ENCODE results near the gene RGR.
"Not testable (repeated sequence)": the region's sequence is repeated elsewhere in the genome, so short reads cannot be mapped to it uniquely, and the experiment has no call there.

Gene RGR

DNA sequence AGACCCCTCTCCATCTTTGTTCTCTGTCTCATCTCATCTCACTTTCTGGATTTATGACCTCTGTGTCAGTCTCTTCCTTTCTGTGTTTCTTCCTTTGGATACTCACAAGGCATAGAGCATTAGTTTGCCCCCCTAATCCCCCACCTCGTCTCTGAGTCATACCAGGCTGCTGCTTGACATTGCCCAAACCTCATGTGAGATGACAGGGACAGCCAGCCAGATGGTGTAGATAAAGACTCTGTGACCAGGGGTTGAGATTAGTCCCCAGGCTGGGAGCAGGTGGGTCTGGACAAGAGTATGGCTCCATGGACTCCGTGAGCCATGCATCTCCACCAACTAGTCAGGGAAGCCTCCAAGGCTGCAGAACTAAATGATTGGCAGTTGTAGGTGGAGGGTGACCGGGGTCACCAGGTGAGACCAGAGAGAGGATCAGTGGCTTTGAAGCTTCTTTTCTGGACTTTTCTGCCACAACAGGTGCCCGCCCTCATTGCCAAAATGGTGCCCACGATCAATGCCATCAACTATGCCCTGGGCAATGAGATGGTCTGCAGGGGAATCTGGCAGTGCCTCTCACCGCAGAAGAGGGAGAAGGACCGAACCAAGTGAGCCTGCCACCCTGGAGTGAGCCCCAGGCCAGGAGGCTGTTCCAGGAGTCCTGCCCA, 13.3 kb downstream of the RGR start:
- no peak for DNase-seq

DNA sequence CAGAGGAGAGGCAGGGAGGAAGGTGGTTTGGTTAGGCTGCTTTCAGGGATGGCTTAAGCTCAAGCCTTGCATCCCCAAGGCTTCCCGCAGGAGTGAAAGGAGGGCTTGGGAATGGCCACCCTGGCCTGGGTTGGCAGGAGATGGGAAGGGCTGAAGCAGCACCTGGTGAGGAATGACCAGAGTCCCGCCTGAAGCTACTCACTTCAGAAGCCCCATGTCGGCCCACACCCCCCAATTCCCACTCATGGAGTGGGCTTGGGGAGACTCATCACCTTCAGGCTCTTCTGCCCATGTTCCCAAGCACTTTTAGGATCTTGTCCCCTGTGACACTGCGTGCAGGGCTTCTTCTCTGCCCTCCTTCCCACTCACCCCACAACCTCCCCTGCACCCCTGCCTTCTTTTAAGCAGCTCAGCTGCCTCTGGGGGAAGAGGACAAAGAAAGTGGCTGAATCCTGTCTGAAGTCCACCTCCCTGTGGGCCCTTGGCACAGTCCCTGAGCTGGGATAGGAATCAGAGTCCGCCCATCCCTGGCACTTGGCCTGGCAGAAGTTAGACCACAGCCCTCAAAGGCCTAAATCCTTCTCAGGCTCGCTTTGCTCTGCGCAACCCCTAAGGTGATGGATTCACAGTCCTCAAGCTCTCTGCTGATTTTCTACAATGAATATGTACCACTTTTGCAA, 16.5 kb downstream of the RGR start:
- no peak for DNase-seq

DNA sequence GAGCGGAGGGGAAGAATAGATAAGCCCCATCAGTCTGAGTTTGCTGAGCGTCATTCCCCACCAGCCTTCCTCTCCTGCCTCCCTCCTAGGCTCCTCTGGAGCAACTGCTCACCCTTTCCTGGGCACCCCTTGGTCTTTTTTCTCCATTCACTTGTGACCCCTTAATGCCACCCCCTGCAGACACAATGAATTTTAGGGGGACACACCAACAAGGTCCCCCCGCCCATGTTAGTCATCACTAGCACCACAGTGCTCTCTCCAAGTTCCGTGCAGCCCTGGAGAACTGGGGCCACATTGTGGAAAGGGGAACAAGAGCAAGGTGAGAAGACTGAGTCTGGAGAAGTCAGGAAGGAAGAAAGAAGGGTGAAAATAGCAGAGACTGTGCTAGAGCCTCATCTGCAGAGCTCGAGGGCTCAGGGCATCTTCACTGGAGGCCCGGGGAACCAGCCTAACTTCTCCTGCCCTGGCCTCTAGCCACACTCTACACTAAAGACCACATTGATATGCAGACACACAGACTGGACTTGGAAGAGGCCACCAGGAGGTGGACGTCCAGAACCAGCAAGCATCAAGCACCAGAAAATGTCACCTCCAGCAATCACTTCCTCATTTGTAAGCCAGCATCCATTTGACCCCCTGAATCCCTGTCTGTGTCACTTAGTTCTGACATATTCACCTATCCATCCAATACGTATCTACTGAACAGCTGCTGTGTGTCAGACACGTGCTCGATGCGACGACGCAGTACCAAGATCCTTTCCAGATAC, 17.5 kb downstream of the RGR start:
- DNase-seq = no peak

DNA sequence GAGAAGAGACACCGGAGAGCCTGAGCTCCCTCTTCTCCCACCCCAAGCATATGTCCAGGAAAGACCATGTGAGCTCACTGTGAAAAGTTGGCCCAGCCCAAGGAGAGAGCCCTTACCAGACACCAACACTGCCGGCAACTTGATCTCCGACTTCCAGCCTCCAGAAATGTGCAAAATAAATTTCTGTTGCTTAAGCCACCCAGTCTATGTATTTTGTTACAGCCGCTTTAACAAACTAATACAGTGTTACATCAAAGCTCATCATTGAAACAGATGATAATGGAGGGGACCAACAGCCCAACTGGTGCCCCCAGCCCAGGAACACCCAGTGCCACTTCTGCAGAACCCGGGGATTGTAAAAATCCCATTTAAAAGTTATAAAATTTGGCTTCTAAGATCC, 18.9 kb downstream of the RGR start:
- DNase-seq = no peak

DNA sequence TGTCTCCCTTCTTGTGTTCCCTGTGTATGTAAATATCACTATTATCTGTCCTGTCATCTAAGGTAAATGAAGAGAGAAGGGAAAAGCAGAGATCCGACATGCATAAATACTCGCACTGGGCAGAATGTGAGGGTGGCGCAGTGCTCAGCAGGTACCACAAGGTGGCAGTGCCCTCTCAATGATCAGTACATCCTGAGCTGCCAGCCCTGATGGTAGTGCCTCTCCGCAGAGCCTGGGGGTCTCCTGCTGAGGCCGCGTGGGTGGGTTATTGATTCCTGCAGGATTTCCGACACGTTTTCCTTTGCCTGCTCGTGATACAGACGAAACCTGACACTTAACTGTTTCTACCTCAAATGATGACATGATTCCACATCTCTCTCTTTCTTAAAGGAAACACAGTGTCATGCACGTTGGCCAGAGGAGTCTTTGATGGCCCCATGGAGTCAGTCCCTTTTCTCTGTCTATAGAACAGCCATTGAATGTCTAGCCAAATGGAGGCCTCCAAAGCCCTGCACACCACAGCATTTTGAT, 19.8 kb downstream of the RGR start:
- DNase-seq = peak; percentile 13 to 72 (median 52)

DNA sequence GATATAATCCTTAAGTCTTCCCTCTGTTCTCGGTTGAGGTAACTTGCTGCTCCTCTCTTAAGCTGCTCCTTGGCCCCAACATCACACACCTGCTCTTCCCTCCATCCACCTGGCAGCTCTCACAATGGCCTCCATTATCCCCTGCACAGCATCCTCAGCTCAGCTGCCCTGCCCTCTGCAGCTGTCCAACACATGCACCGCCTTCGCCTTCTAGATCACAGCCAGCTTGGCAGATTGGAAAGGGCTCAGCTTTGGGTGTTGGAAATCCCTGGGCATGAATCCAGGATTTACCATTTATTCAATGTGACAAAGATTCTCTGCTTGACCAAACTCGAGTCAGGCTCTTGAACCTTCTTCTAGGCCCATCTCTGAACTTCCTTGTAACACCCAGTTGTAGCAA, 20.6 kb downstream of the RGR start:
- no peak for DNase-seq

DNA sequence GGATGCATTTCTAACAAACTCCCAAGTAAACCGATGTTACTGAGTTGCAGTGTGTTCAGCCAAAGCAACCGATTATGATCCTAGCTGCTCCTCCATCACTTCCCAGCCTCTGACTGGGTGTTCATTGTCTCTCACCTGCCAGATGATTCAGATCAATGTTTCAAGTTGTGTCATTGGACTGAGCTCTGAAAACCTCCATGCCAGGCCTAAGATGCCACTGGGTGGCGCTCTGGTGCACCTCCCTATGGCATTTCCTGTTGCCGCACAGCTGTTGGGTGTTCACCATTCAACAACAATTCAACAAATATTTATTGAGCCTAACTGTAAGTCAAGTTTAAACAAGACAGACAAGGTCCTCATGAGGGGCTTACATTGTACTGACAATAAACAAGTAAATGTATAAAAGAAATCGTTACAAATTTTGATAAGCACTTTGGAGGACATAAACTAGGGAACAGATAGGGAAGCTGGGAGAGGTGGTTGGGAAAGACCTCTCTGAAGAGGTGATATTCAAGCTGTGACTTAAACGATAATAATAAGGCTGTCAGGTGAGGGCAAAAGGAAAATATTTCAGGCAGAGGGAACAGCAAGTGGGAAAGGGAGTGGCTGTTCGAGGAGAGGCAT, 22.8 kb downstream of the RGR start:
- peak in 5 of 6 experiments; percentile 1 to 32 (median 10) for DNase-seq

DNA sequence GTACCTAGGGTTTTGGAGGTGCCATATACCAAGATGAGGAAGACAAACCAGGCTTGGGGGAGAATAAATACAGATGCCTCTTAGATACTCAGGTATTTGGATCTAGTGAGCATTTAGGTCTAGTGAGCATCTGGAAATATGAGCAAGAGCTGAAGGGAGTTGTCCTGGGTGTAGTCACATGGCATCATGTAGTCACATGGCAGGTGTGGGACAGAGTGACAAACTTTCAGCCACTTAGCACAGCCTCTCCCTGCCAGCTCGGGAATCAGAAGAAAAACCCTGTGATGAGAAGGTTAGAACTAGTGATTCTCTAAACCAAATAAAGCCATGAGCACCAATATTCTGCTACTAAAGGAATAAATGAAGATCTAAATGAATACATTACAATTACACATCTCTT, 24.3 kb downstream of the RGR start:
- DNase-seq = no peak

DNA sequence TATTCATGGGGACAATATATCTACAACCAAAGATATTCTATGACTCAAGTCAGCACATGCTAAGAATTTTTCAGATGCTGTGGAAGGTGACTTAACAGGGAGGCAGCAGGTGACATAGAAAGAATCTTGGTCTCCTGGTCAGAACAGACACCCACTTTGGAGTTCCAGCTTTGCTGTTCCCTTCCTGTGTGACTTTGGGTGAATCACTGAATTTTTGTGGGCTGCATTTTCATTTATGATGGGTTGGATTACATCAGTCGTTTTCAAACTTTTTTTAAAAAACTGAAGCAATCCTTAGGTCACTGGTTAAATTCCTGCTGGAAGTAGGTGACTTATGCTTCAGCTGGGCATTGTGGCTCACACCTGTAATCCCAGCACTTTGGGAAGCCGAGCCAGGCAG, 24.9 kb downstream of the RGR start:
- no peak for DNase-seq

DNA sequence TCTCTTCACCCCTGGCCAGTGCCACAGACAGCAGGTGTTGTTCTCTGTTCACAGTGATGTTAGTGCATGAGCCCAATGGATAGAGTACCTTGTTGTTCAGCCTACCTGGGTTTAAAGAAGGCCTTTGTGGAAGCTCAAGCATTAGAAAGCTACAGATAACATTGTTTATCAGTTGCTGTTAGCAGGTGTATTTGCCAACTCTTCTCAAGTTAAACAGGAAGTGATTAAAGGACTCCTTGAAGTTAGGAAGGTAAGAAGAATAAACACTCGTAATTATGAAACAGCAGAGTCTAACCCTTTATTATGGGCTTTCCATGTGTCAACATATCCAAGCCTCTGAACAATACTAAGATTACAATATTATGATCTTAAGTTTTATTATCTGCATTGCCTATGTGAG, 25.9 kb downstream of the RGR start:
- DNase-seq = no peak

DNA sequence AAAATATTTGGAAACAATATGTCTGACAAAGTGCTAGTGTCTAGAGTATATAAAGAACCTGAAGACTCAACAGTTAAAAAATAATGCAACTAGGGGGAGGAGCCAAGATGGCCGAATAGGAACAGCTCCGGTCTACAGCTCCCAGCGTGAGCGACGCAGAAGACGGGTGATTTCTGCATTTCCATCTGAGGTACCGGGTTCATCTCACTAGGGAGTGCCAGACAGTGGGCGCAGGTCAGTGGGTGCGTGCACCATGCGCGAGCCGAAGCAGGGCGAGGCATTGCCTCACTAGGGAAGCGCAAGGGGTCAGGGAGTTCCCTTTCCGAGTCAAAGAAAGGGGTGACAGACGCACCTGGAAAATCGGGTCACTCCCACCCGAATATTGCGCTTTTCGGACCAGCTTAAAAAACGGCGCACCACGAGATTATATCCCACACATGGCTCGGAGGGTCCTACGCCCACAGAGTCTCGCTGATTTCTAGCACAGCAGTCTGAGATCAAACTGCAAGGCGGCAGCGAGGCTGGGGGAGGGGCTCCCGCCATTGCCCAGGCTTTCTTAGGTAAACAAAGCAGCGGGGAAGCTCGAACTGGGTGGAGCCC, 35.1 kb downstream of the RGR start:
- not testable (repeated sequence) for DNase-seq

DNA sequence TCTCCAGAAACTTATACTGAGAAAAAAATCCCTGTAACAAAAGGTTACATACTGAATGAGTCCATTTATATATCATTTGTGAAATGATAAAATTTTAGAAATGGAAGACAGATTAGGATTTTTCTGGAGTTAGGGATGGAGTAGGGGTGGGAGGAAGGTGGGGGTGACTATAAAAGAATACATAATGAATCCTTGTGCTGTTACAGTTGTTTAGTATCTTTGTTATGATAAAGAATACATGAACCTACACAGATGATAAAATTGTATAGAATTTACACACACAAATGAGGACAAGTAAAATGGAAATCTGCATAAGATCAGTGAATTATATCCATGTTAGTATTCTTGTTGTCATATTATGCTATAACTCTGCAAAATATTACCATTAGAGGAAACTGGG, 41.8 kb downstream of the RGR start:
- no peak for DNase-seq

DNA sequence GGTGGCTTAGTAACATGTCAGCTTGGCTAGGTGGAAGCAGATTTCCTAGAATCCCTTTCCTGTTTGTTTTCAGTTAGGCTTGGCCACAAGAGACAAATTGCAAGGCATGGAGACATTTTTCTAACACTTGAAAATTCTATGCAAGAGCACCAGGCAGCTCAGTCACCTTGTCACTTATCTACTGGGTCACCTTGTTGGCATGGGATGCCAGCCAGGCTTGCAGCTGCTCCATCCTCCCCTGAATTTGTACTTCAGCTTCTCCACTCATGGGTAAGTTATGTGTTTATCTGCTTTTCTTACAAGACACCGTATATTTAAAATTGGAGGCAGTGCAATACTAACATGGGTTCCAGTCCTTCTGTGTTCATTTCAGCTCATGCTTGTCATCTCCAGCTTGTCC, 43.3 kb downstream of the RGR start:
- no peak for DNase-seq

DNA sequence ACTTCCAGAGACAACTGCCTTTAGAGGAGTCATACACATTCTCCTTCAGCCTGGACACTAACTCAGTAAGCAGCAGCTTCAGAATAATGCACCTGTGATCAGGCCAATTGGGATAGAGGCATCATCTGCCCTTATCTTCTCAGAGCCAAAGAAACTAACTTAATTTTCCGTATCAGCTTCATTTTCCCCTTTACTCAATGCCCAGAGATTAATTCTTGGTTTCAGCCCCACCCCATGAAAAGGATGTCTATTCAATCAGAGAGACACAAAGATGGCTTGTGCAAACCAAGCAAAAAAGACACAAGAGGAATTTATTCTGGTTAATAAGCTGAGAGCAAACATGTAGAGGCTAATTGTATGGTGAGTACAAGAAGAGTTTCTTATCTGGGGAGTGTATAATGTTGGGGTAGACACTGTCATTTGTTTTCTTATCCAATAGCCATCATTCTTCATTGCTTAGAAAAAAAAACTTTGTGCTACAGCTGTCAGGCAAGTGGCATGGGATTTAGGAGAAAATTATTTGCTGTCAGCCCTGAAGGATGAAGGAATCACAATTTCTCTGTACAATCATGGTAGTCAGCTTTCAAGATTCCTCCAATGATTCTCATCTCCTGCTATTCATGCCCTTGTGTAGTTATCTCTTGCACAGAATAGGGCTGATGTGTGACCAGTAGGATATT, 44.8 kb downstream of the RGR start:
- no peak for DNase-seq

DNA sequence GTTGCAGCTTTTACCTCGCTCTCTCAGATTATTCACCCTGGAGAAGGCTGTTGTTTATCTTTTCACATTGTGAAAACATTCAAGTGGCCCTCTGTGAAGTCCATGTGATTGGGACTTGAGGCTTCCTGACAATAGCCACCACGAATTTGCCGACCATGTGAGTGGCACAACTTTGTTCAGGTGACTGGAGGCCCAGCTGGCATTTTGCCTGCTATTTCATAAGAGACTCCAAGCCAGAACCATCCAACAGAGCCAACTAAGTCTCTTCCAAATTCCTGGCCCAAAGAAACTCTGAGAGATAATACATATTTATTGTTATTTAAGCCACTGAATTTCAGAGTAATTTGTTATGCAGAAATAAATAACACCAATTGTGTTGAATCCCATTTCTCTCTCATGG, 45.4 kb downstream of the RGR start:
- DNase-seq = no peak

DNA sequence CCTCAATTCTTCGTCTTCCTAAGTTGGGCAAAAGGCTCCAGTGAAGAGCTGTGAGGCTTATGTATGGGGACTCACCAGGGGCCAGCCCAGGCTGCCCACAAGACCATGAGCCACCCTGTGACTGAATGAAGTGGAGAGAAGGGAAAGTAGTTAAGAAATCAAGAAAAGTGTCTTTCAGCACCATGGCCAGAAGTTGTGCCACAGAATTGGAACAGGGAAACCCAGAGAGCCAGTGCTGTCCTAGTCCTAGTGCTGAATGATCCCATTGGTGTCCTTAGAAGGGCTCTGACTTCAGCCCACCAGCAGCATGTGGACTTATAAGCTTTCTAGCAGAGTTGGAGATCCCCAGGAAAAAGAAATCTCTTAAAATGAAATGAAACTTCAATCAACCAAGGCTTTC, 46.5 kb downstream of the RGR start:
- DNase-seq = no peak

DNA sequence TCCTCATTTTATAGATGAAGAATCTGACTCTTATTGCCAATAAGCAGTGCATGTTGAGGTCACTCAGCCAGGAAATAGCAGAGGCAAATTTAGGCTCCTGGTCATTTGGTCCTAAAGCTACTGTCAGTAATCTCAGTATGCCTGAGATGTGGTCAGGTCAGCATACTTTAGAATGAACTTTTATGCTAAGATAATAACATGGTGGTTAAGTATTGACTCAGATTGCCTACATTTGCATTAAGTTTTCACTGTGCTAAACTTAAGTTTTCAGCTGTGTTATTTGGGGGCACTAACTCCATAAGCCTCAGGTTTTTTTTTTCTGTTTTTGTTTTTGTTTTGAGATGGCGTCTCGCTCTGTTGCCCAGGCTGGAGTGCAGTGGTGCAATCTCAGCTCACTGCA, 47.6 kb downstream of the RGR start:
- DNase-seq = no peak

DNA sequence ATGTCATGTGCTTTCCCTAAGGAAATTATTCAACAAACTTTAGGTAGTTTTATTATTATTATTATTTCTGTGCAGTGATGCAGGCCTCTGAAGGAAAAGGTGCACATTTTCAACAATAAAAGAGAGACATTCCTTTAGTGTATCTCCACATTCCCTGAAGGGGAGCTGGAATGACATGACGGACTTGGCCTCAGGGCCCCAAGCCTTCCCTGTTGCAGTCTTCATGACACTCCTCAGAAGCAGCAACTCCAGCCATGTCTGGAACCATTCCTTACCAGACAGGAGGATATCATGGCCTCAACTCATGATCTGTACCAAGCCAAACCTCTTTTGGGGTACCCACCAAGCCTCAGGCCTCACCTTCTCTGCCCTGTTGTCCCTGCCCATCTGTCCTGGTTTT, 48.3 kb downstream of the RGR start:
- DNase-seq = no peak

DNA sequence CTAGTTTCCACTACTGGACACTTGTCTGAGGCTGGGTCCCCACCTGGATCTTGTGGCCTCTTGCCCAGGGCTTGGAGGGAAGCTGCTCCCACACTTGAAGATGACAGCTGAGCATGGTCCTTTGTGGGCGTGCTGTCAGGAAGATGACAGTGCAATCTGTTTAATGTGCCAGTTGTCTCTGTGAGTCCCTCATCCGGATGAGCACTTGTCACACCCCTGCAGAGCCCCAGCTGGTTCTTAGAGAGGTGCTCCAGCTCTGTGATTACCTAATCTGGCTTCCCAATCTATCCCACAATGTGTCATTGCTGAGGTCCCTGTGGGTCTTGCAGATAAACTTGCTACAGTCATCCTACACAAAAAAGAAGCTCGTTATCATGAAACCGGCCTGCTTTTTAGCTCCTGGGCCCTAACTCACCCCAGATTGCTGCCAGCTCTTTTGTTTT, 48.7 kb downstream of the RGR start:
- DNase-seq = no peak

DNA sequence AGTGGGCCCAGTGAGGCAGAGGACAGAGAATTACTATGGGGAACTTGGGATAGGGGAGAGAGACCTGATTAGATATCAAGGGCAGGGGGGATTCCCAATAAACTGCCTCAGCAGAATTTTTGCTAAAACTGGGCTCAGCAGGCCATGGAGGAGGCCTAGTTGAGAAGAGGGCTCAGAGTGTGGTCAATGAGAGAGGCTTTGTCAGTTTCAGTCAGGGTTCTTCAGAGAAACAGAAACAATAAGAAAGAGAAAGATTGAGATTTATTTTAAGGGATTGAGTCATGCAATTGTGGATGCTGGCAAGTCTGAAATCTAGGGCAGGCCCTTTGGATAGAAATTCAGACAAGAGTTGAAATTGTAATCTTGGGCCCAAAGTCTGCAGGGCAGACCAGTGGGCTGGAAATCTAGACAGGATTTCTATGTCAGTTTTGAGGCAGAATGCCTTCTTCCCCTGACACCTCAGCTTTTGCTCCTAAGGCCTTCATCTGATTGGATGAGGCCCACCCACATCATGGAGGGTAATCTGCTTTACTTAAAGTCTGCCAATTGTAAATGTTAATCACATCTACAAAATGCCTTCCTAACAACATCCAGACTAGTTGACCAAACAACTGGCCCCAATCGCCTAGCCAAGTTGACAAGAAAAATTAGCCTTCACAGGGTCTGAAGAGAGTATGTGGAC, 50.1 kb downstream of the RGR start:
- DNase-seq = no peak

DNA sequence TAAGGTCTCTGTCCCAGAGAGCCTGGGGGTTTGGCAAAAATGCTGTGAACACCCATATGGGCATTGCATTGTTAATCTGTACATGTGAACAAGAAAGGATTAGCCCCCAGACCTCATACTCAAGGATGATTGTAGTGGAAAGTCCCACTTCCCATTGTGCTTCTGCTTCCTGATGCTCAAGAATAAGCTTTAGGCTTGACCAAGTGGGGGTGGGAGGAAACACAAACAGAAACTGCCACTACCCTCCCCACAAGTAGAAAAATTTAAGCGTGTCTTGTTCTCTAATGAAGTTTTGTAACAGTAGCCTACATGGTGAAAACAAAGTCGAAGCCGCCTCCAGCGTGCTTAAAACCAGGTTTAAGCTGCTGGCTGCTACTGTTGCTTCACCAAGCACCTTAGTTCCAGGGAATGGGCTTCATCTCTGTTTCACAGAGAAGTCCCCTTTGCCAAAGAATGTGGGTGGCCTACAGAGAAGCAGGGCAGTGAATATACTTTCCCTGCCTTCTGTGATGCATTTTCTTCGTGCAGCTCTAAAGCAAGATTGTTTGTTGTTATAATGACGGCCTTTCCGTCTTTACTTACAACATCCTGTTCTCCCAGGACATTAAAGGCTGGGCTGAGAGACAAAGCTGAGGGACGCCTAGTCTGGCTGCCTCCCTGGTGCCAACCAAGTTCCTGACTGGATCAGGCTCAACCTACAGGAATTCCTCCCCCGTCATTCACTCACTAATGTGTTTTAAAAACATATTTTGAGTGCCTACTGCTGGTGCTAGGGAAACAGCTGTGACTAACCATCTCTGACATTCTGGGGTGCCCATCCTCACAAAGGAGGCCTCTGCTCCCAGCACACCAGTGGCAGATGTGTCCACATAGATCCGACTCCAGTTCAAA, 51.5 kb downstream of the RGR start:
- DNase-seq = no peak

Data from stimulated activated naive CD4-positive, alpha-beta T cell (primary cell).